Fibroblast of skin of scalp (primary cell): ENCODE results near the gene CDYL2.
"Not testable (repeated sequence)": the region's sequence is repeated elsewhere in the genome, so short reads cannot be mapped to it uniquely, and the experiment has no call there.

Experiments
- DNase-seq: peaks from one replicate; pipeline ENCODE4 v3.0.0-alpha.2; 2013

Gene CDYL2

GRCh38 chr16:80669673-80670072, 134.7 kb downstream of the CDYL2 start:
- no peak for DNase-seq

- no peak for DNase-seq
Measured at GRCh38 chr16:80667925-80668324, 136.5 kb downstream of the CDYL2 start.

- DNase-seq, result no peak
Measured at GRCh38 chr16:80667251-80667560, 137.2 kb downstream of the CDYL2 start.

GRCh38 chr16:80666378-80667250, 137.8 kb downstream of the CDYL2 start:
- no peak for DNase-seq

GRCh38 chr16:80665356-80665755, 139.0 kb downstream of the CDYL2 start:
- no peak for DNase-seq

- no peak for DNase-seq
Measured at GRCh38 chr16:80664786-80665185, 139.6 kb downstream of the CDYL2 start.

- DNase-seq, result no peak
Measured at GRCh38 chr16:80664226-80664625, 140.2 kb downstream of the CDYL2 start.

- DNase-seq, result no peak
Measured at GRCh38 chr16:80663078-80663477, 141.3 kb downstream of the CDYL2 start.

GRCh38 chr16:80659865-80660264, 144.5 kb downstream of the CDYL2 start:
- no peak for DNase-seq

- no peak for DNase-seq
Measured at GRCh38 chr16:80656711-80657150, 147.7 kb downstream of the CDYL2 start.

- no peak for DNase-seq
Measured at GRCh38 chr16:80656161-80656560, 148.2 kb downstream of the CDYL2 start.

- DNase-seq, result no peak
Measured at GRCh38 chr16:80655751-80656150, 148.6 kb downstream of the CDYL2 start.

GRCh38 chr16:80654094-80654862, 150.1 kb downstream of the CDYL2 start:
- DNase-seq, result no peak

- no peak for DNase-seq
Measured at GRCh38 chr16:80652441-80652840, 152.0 kb downstream of the CDYL2 start.

GRCh38 chr16:80650281-80650680, 154.1 kb downstream of the CDYL2 start:
- DNase-seq, result not testable (repeated sequence)

- no peak for DNase-seq
Measured at GRCh38 chr16:80640316-80640715, 164.1 kb downstream of the CDYL2 start.

GRCh38 chr16:80639636-80640035, 164.8 kb downstream of the CDYL2 start:
- DNase-seq, result no peak

- DNase-seq, result no peak
Measured at GRCh38 chr16:80637621-80638020, 166.8 kb downstream of the CDYL2 start.

- peak; percentile 29 for DNase-seq
Measured at GRCh38 chr16:80631581-80631980, 172.8 kb downstream of the CDYL2 start.

- no peak for DNase-seq
Measured at GRCh38 chr16:80628254-80628653, 176.1 kb downstream of the CDYL2 start.

GRCh38 chr16:80627108-80627507, 177.3 kb downstream of the CDYL2 start:
- DNase-seq, result no peak

- DNase-seq, result peak; percentile 41
Measured at GRCh38 chr16:80623376-80623775, 181.0 kb downstream of the CDYL2 start.

GRCh38 chr16:80622007-80622406, 182.4 kb downstream of the CDYL2 start:
- no peak for DNase-seq
